ENCODE data around the gene OR5AC2. TPM values are rescaled to one million over a fixed set of nuclear protein-coding genes. Genes with fewer than 3 reads are reported as not detected.

The OR5AC2 gene
- total RNA-seq, 1 experiment from 2014 or later = not detected

DNA sequence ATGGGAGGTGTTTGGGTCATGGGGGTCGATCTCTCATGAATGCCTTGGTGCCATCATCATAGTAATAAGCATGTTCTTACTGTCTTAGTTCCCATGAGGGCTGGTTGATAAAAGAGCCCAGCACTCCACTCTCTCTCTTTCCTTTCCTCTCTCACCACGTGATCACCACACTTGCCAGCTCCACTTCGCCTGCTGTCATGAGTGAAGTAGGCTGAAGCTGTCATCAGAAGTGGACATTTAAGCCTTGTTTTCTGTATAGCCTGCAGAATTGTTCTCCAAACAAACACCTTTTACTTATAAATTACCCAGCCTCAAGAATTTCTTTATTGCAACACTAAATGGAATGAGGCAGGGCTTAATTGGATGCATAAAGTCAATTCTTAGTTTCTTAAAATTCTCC, 49.7 kb downstream of the OR5AC2 start:
- Histone ChIP-seq H4K20me1 (ENCODE audit: insufficient read depth) (no peaks in the 10 kb centered on the region), H3F3A (ENCODE audit: insufficient read depth, low read depth) (no peaks in the 10 kb centered on the region), H3K27me3 (ENCODE audit: insufficient read depth, low read depth) (no peaks in the 10 kb centered on the region), H3K27ac (no peak overlapping the region), H3K9me3 (ENCODE audit: insufficient read depth, low read depth) (no peaks in the 10 kb centered on the region), H3K36me3 (ENCODE audit: low read depth) (no peaks in the 10 kb centered on the region), H3K79me2 (ENCODE audit: low read depth) (no peaks in the 10 kb centered on the region), H3K9me2 (ENCODE audit: insufficient read depth) (no peaks in the 10 kb centered on the region), H3K4me1 (replicated peaks; ENCODE audit: insufficient read depth) (no peaks in the 10 kb centered on the region), H3K4me2 (no peak overlapping the region), H3K4me3 (no peak overlapping the region), H2AFZ (0 out of 2 replicates have a peak overlapping the region, but pooled peaks have one; percentile 1)
- intact Hi-C loops (cut with micrococcal nuclease; ENCODE audit: unreplicated experiment) = no loop called here
- TF ChIP-seq, protein P1, sequence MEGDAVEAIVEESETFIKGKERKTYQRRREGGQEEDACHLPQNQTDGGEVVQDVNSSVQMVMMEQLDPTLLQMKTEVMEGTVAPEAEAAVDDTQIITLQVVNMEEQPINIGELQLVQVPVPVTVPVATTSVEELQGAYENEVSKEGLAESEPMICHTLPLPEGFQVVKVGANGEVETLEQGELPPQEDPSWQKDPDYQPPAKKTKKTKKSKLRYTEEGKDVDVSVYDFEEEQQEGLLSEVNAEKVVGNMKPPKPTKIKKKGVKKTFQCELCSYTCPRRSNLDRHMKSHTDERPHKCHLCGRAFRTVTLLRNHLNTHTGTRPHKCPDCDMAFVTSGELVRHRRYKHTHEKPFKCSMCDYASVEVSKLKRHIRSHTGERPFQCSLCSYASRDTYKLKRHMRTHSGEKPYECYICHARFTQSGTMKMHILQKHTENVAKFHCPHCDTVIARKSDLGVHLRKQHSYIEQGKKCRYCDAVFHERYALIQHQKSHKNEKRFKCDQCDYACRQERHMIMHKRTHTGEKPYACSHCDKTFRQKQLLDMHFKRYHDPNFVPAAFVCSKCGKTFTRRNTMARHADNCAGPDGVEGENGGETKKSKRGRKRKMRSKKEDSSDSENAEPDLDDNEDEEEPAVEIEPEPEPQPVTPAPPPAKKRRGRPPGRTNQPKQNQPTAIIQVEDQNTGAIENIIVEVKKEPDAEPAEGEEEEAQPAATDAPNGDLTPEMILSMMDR (conservative IDR thresholded peaks at IDR 0.05) = no peak
- POLR2A ChIA-PET (ENCODE audit: unreplicated experiment) = no interaction called here
- no TSS peak for BruUV-seq (replicated peaks)
- CTCF ChIA-PET = no interaction called here
- DNase-seq = no peak

Other genes starting within 250 kb of the OR5AC2 start
- gene RIOX2, start 114.7 kb upstream of the OR5AC2 start, total RNA-seq (2021) = 28.3 and 33.1 TPM in 2 replicates
- gene GABRR3, start 51.9 kb upstream of the OR5AC2 start, total RNA-seq (2021) = not detected in 2 replicates
- gene OR5H1, start 43.5 kb downstream of the OR5AC2 start, total RNA-seq (2021) = not detected in 2 replicates
- not detected in 2 replicates for gene OR5H14, start 60.3 kb downstream of the OR5AC2 start, total RNA-seq (2021)
- not detected in 2 replicates for gene OR5H15, start 79.5 kb downstream of the OR5AC2 start, total RNA-seq (2021)
- not detected in 2 replicates for gene OR5H6, start 177.1 kb downstream of the OR5AC2 start, total RNA-seq (2021)
- not detected in 2 replicates for gene OR5H2, start 195.3 kb downstream of the OR5AC2 start, total RNA-seq (2021)

Data from PC-9 (cell line).